Upper lobe of right lung (tissue), 1 donor: Measurements from ENCODE around the gene PRDM16. TPM values are rescaled to one million over a fixed set of nuclear protein-coding genes. Genes with fewer than 3 reads are reported as not detected.

Source experiments
- ATAC-seq: fragments of 200-7000 bp; cut with Tn5 transposase; one replicate; pipeline ENCODE4 v1.9.1; 2020; ENCODE audit warnings: mild to moderate bottlenecking, moderate library complexity
- DNase-seq: peaks from one replicate; pipeline ENCODE4 v3.0.0-alpha.2; 2020
- H3K27ac ChIP-seq: fragments of 200-600 bp; one replicate; pipeline ENCODE4 v1.8.0; 2022
- H3K27me3 ChIP-seq: fragments of 200-600 bp; one replicate; pipeline ENCODE4 v1.8.0; 2022; ENCODE audit warnings: mild to moderate bottlenecking
- H3K36me3 ChIP-seq: fragments of 200-600 bp; one replicate; pipeline ENCODE4 v1.8.0; 2022
- H3K4me1 ChIP-seq: fragments of 200-600 bp; one replicate; pipeline ENCODE4 v1.8.0; 2022
- H3K4me3 ChIP-seq: fragments of 200-600 bp; one replicate; pipeline ENCODE4 v1.8.0; 2022; ENCODE audit warnings: mild to moderate bottlenecking
- H3K9me3 ChIP-seq: fragments of 200-600 bp; one replicate; pipeline ENCODE4 v1.8.0; 2022
- intact Hi-C: fragments of 100-400 bp; cut with DNase I; formaldehyde crosslinking; loops from one replicate; pipeline ENCODE4 v1.11.0; 2022
- total RNA-seq: library from RNA; stranded (reverse); fragmentation: NEBNext Ultra II Directional; extraction: Animal tissue kit (Norgen Biotek cat#: 25700); gene quantifications from one replicate; pipeline ENCODE4 v1.2.1, GENCODE V29; 2021
- TF ChIP-seq, protein P1 (sequence below): fragments of 200-600 bp; IDR thresholded peaks from one replicate; pipeline ENCODE4 v1.8.0; 2022; ENCODE audit warnings: antibody characterized with exemption
- donor health status: DM: no; HTN: yes; CAD: no; lungs with severe emphysema.

The PRDM16 gene
- total RNA-seq, 1 donor from 2014 or later: 21.0 TPM

DNA sequence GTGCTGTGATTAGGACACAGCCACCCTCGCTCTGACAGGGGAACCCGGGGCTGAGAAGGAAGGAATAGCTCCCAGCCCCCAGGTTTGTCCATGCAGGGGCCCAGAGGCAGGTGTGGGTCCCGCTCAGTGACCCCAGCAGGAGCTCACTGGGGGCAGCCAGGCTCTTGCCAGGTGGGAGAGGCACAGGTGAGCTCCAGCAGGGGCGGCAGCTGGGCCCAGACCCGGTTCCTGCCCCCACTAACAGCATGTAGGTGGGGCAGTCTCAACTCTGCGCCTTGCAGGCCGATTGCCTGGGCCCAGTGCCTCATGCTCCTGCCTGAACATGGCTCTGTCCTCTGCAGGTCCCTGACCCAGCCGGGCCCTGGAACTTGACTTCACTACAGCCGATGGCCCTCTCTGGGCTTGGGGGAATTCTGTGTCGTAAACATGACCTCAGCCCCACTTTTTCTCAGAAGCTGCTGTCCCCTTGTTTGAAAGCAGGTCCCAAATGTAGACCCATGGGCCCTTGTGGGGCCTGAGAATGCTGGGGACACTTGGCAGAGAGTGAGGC, 127.0 kb downstream of the PRDM16 start:
- ATAC-seq: no peak
- no peaks in the 10 kb centered on the region for H3K27me3 ChIP-seq
- no peaks in the 10 kb centered on the region for H3K9me3 ChIP-seq
- DNase-seq: no peak
- intact Hi-C loops: no loop called here
- TF ChIP-seq, protein P1, sequence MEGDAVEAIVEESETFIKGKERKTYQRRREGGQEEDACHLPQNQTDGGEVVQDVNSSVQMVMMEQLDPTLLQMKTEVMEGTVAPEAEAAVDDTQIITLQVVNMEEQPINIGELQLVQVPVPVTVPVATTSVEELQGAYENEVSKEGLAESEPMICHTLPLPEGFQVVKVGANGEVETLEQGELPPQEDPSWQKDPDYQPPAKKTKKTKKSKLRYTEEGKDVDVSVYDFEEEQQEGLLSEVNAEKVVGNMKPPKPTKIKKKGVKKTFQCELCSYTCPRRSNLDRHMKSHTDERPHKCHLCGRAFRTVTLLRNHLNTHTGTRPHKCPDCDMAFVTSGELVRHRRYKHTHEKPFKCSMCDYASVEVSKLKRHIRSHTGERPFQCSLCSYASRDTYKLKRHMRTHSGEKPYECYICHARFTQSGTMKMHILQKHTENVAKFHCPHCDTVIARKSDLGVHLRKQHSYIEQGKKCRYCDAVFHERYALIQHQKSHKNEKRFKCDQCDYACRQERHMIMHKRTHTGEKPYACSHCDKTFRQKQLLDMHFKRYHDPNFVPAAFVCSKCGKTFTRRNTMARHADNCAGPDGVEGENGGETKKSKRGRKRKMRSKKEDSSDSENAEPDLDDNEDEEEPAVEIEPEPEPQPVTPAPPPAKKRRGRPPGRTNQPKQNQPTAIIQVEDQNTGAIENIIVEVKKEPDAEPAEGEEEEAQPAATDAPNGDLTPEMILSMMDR: no peak
- H3K4me3 ChIP-seq: no peak overlapping the region
- H3K27ac ChIP-seq: no peak overlapping the region
- no peaks in the 10 kb centered on the region for H3K36me3 ChIP-seq
- H3K4me1 ChIP-seq: no peaks in the 10 kb centered on the region

DNA sequence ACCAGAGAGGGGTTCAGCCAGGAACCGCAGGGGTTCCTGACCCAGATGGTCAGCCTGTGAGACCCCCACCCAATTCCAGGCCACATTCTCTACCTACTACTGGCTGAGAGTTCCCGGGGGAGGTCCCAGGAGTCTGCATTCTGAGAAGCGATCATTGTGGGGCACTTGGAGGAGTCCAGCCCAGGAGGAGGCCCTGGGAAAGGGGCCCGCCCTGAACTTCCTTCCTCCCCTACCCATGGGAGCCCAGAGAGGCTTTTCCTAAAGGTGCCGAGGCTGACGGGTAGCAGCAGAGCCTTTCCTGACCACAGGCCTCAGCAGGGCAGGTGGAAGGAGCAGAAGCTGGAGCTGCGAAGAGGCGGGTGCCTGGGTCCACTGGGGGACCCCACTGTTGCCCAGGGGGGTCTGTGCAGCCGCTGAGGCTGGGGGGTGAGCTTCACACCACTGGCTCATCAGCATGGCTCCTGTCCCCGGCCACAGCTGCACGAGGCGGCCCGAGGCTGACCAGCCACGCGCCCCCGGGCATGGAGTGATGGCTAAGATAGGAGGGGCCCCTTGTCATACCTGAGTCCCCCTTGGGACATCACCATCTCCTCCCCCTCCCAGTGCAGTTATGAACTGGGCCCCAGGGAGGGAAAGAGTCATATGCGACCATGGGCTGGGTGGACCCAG, 127.7 kb downstream of the PRDM16 start:
- ATAC-seq (no peak), DNase-seq (no peak)
- no peaks in the 10 kb centered on the region for H3K27me3 ChIP-seq
- TF ChIP-seq, protein P1: no peak
- H3K4me3 ChIP-seq: no peak overlapping the region
- intact Hi-C loops: no loop called here
- H3K4me1 ChIP-seq: no peaks in the 10 kb centered on the region
- H3K27ac ChIP-seq: no peak overlapping the region
- H3K36me3 ChIP-seq: no peaks in the 10 kb centered on the region
- H3K9me3 ChIP-seq: no peaks in the 10 kb centered on the region

DNA sequence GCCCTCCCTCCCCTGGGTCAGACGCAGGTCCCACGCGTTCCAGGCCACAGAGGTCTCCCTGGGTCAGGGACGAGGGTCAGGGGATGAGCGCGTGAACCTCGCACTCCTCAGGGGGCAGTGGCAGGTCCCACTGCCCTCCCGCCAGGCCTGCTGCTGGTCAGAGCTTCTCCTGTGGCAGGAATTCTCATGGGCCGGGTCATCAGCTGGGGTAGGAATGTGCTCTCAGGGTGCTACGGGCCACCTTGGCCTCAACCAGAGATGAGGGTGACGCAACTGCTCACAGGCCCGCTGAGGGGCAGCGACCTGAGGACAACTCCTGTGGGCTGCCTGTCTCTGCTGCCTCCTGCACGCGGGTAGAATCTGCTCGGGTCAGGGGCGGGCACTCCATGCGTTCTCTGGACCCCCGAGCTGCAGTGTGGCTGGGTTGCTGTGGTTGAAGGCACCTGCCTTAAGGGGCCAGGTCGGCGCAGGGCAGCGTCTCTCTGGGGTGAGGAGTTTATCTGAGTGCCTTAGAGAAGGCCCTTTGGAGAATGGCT, 128.8 kb downstream of the PRDM16 start:
- no peak for DNase-seq
- intact Hi-C loops: no loop called here

DNA sequence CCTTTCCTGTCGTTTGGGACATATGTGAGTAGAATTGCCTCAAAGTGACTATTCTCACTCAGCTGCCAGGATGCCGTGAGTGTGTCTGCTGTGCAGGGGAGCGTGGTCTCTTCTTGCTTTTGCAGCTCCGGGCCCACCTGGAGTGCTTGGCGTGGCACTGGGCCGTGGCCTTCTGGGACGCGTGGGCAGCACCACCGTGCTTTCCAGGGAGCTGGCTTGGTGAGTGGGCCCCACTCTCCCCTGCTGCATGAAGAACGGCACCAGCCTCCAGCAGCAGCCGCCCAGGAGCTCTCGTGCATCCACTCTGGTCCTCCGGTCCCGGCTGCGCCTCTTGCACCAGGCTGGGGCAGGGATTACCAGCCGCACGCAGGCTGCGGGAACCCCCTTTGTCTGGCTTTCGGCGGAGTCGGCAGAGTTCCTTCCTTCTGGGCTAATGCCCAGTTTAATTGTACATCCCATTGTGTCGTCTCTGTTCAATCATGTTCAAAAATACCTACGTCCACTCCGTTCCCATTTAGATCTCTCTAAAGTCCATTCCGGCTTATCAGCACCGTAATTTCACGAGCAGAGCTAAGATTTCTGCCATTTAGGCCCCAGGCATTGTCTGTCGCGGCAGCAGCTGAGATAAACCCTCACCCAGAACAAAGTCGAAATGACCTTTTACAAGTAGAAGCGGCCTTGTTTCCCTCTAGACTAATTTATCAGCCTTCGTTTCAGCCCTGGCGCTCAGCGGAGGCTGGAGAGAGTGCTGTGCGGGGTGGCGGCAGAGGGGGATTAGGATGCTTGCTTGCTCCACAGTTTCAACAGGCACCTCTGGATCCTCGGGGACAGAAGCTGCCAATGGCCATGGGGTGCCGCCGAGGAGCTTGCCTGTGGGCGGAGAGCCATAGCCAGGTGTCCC, 129.6 kb downstream of the PRDM16 start:
- Histone ChIP-seq H3K27me3 (no peaks in the 10 kb centered on the region), H3K9me3 (no peaks in the 10 kb centered on the region), H3K4me1 (no peaks in the 10 kb centered on the region), H3K27ac (no peak overlapping the region), H3K36me3 (no peaks in the 10 kb centered on the region), H3K4me3 (no peak overlapping the region)
- intact Hi-C loops: no loop called here
- ATAC-seq (no peak), DNase-seq (no peak)
- TF ChIP-seq, protein P1: no peak

More for the DNA sequence above, 128.8 kb downstream of the PRDM16 start:
- Histone ChIP-seq H3K9me3 (no peaks in the 10 kb centered on the region), H3K27me3 (no peaks in the 10 kb centered on the region), H3K4me3 (no peak overlapping the region), H3K4me1 (no peaks in the 10 kb centered on the region), H3K27ac (no peak overlapping the region), H3K36me3 (no peaks in the 10 kb centered on the region)
- TF ChIP-seq, protein P1: no peak
- peak; percentile 51 for ATAC-seq

DNA sequence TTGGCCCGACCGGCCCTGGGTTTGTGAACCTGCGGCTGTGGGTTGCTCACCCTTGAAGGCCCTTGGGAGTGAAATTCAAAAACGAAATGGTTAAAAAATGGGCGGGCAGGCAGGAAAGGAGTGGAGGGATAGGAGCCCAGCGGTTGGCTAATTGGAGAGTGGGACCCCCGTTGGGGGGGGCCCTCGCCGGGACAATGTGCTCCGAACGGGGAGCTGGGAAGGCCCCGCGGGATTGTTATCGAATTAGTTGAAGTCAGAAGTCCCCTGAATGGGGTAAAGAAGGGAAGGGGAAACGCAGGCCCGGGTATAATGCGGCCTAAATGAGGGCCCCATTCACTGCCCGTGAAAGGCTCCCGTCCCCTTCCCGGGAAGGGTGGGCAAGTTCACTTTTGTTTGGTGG, 135.7 kb downstream of the PRDM16 start:
- TF ChIP-seq, protein P1: no peak
- Histone ChIP-seq H3K4me3 (no peak overlapping the region), H3K4me1 (no peaks in the 10 kb centered on the region), H3K9me3 (no peaks in the 10 kb centered on the region), H3K36me3 (no peaks in the 10 kb centered on the region), H3K27me3 (no peaks in the 10 kb centered on the region), H3K27ac (no peak overlapping the region)
- ATAC-seq (no peak), DNase-seq (no peak)
- intact Hi-C loops: no loop called here
